Neutrophil (primary cell): ENCODE results near the gene FOXA3.

Source experiments
- H3K27ac ChIP-seq: fragments of 200-600 bp; sonication (generic); 2 replicates; pipeline ENCODE4 v1.5.1; 2016; ENCODE audit warnings: mild to moderate bottlenecking, moderate library complexity
- H3K27me3 ChIP-seq: fragments of 200-600 bp; sonication (generic); 2 replicates; pipeline ENCODE4 v1.6.0; 2016; ENCODE audit warnings: mild to moderate bottlenecking
- H3K36me3 ChIP-seq: fragments of 200-600 bp; sonication (generic); 2 replicates; pipeline ENCODE4 v1.5.1; 2017
- H3K4me1 ChIP-seq, 2 experiments: fragments of 200-600 bp in 1 of 2; sonication (generic) in 1 of 2; 1 replicate in 1 of 2; 2 replicates in 1 of 2; pipeline versions ENCODE4 v1.5.1 to v1.6.1; 2013 to 2016; ENCODE audit warnings: low read depth in 1 of 2, low read length in 1 of 2, mild to moderate bottlenecking in 1 of 2, moderate library complexity in 1 of 2; ENCODE audit not compliant: control insufficient read depth in 1 of 2, insufficient read depth in 1 of 2
- H3K4me3 ChIP-seq, 2 experiments: fragments of 200-600 bp in 1 of 2; sonication (generic) in 1 of 2; 1 replicate in 1 of 2; 2 replicates in 1 of 2; pipeline ENCODE4 v1.5.1; 2013 to 2016; ENCODE audit warnings: low read depth in 1 of 2, low read length in 1 of 2, mild to moderate bottlenecking in 1 of 2, moderate library complexity in 1 of 2
- H3K9me3 ChIP-seq: fragments of 200-600 bp; sonication (generic); 2 replicates; pipeline ENCODE4 v1.5.1; 2016
- TF ChIP-seq, protein P1 (sequence below): fragments of 200-600 bp; sonication (generic); IDR thresholded peaks from 2 replicates; pipeline ENCODE4 v1.5.1; 2016; ENCODE audit warnings: antibody characterized with exemption

The FOXA3 gene

DNA sequence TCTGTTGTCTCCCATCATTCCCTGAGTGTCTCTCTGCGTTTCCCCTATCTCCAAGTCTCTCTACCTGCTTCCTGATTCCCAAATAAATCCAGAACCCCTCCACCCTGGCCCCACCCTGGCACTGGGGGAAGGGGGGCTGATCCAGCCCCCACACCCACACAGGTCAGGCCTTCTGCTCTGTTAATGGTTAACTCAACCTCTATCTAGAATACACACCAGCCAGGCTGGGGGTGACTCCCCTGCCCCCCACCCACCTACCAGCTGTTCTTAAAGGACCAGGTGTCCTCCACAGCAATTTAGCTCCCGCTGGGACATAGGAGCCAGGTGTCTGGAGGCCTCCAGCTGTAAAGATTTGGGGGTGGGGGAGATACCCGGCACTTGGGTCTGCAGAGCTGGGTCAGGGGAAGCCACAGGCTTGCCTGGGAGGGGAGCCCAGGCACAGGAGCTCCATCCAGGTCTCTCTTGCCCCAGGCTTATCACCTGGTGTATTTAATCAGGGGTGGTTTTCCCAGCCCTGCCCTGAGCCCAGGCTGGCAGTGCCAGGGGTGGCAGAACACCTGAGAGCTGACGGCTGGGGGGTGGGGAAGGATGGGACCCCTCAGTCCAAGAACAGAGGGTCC, 17.9 kb downstream of the FOXA3 start:
- Histone ChIP-seq H3K27me3 (peaks cover 59% of the 10 kb centered on the region), H3K27ac (no peak overlapping the region), H3K4me3 (no peak overlapping the region), H3K36me3 (peaks cover 3% of the 10 kb centered on the region), H3K9me3 (no peaks in the 10 kb centered on the region), H3K4me1 (peaks cover 24 to 40% of the 10 kb centered on the region in 2 experiments)
- TF ChIP-seq, protein P1, sequence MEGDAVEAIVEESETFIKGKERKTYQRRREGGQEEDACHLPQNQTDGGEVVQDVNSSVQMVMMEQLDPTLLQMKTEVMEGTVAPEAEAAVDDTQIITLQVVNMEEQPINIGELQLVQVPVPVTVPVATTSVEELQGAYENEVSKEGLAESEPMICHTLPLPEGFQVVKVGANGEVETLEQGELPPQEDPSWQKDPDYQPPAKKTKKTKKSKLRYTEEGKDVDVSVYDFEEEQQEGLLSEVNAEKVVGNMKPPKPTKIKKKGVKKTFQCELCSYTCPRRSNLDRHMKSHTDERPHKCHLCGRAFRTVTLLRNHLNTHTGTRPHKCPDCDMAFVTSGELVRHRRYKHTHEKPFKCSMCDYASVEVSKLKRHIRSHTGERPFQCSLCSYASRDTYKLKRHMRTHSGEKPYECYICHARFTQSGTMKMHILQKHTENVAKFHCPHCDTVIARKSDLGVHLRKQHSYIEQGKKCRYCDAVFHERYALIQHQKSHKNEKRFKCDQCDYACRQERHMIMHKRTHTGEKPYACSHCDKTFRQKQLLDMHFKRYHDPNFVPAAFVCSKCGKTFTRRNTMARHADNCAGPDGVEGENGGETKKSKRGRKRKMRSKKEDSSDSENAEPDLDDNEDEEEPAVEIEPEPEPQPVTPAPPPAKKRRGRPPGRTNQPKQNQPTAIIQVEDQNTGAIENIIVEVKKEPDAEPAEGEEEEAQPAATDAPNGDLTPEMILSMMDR, result no peak

DNA sequence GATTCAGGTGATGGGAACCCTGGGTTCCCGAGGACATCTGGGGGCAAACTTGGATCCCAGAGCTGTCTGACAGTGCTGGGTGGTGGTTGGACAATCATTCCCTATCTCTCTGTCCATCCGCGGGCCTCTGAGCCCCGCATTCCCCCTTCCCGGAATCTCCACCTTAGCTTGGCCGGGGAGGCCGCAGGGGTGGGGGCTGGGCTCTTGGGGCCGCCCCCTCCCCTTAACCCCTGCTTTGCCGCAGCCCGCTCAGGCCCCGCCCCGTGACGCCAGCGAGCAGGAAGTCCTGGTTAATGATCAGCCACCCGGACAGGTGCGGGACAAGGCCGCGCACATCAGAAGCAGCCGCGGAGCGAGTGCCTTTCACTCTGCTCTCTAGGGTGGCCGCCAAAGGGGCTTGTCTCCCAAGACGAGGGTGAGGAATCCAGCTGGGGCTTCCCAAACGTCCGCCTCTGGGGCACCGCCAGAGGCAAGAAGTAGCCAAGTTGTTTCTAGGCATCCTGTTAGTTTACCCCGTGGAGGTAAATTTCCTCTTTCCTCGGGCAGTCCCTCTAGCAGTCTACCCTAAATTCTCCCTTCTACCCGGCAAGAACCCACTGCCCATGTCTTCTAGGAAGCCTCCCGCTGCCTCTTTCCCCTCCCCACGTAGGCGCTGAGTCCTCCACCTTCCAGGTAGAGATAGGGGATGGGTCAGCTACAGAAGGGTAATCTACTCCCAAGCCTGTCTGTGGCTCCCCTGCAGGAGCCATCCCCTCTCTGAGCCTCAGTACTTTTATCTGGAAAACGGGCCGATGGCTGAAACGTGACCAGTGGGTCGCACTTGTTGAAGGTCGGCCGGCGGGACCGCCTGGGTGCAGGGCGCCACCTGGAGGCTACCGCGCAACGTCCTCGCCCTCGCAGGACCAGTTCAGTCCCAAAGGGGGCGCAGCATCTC, 18.8 kb downstream of the FOXA3 start:
- H3K36me3 ChIP-seq, result peaks cover 3% of the 10 kb centered on the region
- H3K27me3 ChIP-seq, result peaks cover 50% of the 10 kb centered on the region
- H3K27ac ChIP-seq, result no peak overlapping the region
- H3K4me3 ChIP-seq, result peak overlapping the region; percentile 13 to 30
- TF ChIP-seq, protein P1, result peak; percentile 90
- H3K4me1 ChIP-seq, result peaks cover 26 to 42% of the 10 kb centered on the region in 2 experiments
- no peaks in the 10 kb centered on the region for H3K9me3 ChIP-seq

DNA sequence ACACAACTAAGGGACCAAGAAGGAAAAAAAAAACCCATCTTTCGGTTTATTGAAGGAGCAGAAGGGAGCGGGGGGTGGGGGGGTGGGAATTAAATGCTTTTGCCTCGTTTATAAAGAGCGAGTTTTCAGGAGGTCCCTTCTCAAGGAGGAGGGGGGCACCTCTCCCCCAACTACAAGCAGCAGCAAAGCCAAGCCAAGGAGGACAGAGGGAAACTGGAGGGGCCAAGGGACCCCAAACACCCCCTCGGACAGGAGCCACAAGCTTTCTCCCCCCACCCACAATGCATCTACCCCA, 19.4 kb downstream of the FOXA3 start:
- Histone ChIP-seq H3K27me3 (peaks cover 44% of the 10 kb centered on the region), H3K36me3 (peaks cover 3% of the 10 kb centered on the region), H3K4me1 (peaks cover 26 to 42% of the 10 kb centered on the region in 2 experiments), H3K9me3 (no peaks in the 10 kb centered on the region), H3K4me3 (no peak overlapping the region), H3K27ac (no peak overlapping the region)
- TF ChIP-seq, protein P1, result no peak

DNA sequence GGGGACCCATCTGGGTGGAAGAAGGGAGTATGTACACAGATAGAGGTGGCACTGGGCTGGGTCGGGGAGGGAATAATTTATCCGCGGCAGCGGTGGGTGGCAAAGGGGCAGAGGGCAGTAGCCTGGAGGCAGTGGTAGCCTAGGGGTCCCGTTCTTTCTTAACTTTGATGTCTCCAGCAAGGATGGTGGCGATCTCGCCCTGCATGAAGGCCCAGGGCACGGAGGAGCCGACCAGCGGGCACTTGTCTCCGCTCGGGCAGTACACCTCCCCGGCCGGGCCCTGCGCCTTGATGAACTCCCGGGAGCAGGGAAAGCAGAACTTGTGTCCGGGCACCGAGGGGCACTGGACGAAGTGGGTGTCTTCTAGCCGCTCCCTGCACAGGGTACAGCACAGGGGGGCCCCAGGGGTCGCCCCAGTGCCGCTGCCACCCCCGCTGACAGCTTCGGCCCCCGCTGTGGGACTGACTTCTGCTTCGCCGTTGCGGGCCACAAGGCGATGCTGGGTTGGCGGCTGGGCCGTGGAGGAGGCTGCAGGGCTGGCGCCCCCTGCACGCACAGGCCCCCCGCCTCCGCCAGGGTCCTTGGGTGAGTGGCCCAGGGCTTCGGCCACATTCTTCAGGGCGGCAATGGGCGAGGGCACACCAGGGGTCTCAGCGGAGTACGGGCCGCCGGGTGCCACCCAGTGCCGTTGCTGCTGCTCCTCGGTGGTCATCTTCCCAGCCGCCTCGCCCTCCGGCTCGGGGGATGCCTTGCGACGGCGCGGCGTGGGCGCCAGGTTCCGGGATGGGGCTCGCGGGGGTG, 20.0 kb downstream of the FOXA3 start:
- Histone ChIP-seq H3K36me3 (peaks cover 3% of the 10 kb centered on the region), H3K9me3 (no peaks in the 10 kb centered on the region), H3K4me1 (peaks cover 26 to 42% of the 10 kb centered on the region in 2 experiments), H3K4me3 (no peak overlapping the region), H3K27ac (no peak overlapping the region), H3K27me3 (peaks cover 38% of the 10 kb centered on the region)
- TF ChIP-seq, protein P1, result no peak

DNA sequence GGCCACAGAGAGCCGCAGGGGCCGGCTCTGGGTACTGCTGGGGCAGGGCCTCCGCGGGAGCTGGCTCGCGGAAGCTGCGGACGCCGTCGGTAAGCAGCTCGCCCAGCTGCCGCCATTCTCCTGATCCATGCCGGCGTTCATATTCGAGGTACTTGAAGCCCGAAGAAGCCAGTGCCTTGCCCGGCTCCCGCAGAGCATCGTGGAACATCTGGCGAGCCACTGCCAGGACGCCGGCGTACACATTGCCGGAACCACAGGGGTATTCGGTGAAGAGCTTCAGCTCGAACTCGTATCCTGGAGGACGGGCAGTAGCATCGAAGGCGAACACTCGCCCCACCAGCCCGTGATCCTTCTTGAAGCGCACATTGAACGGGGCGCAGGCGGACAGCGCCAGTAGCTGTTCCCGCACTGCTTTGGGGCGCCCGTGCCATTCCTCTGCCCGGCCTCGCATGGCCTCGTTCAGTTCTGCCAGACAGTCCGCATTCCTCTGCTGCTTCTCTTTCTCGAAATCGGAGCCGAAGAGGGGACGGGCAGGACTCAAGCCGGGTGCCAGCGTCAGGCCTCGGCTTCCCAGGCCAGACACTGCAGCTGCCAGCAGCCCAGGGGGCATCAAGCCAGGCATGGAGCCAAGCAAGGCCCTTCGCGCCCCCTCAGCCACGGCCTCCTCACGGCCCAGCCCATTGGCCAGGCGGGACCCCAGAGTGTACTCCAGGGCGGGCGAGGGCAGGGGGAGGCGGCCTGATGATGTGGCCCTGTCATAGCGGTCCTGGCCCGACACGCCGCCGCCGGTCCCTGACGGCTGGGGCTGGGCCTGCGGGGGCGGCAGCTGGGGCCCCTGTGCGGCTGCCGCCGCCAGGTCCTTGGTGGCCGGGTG, 20.8 kb downstream of the FOXA3 start:
- Histone ChIP-seq H3K9me3 (no peaks in the 10 kb centered on the region), H3K36me3 (peaks cover 3% of the 10 kb centered on the region), H3K27ac (peak overlapping the region; percentile 90), H3K4me3 (peak overlapping the region; percentile 76 to 83), H3K4me1 (peaks cover 26 to 42% of the 10 kb centered on the region in 2 experiments), H3K27me3 (peaks cover 30% of the 10 kb centered on the region)
- TF ChIP-seq, protein P1, result no peak
